GM15510 (cell line): Measurements from ENCODE around the gene CYP3A7.

ENCODE experiments used
- POLR2A ChIP-seq: IDR thresholded peaks from 3 replicates; pipeline ENCODE4 v1.6.1; 2011; ENCODE audit warnings: borderline replicate concordance; ENCODE audit not compliant: insufficient read length; ENCODE audit errors: extremely low read depth

The CYP3A7 gene

GRCh38 chr7:99742737-99743394 lies 7.9 kb upstream of the CYP3A7 start:
- no peak for TF ChIP-seq POLR2A

GRCh38 chr7:99741441-99741795 lies 6.4 kb upstream of the CYP3A7 start:
- TF ChIP-seq POLR2A: no peak

GRCh38 chr7:99740573-99741440 lies 5.8 kb upstream of the CYP3A7 start:
- no peak for TF ChIP-seq POLR2A

- no peak for TF ChIP-seq POLR2A
Measured at GRCh38 chr7:99739699-99740572, 4.9 kb upstream of the CYP3A7 start.

- no peak for TF ChIP-seq POLR2A
Measured at GRCh38 chr7:99737726-99738125, 2.7 kb upstream of the CYP3A7 start.

- no peak for TF ChIP-seq POLR2A
Measured at GRCh38 chr7:99733448-99733847, 1.5 kb downstream of the CYP3A7 start.

- no peak for TF ChIP-seq POLR2A
Measured at GRCh38 chr7:99733003-99733402, 2.0 kb downstream of the CYP3A7 start.

- no peak for TF ChIP-seq POLR2A
Measured at GRCh38 chr7:99731638-99732374, 3.2 kb downstream of the CYP3A7 start.

- TF ChIP-seq POLR2A: no peak
Measured at GRCh38 chr7:99730992-99731391, 4.0 kb downstream of the CYP3A7 start.

GRCh38 chr7:99730238-99730810 lies 4.7 kb downstream of the CYP3A7 start:
- TF ChIP-seq POLR2A: no peak

GRCh38 chr7:99729486-99730237 lies 5.3 kb downstream of the CYP3A7 start:
- no peak for TF ChIP-seq POLR2A

GRCh38 chr7:99728615-99729014 lies 6.4 kb downstream of the CYP3A7 start:
- TF ChIP-seq POLR2A: no peak

- no peak for TF ChIP-seq POLR2A
Measured at GRCh38 chr7:99720800-99721595, 14.0 kb downstream of the CYP3A7 start.
